Measurements from ENCODE around the gene ST3GAL3. TPM values are rescaled to one million over a fixed set of nuclear protein-coding genes. Genes with fewer than 3 reads are reported as not detected.

Gene ST3GAL3, protein sequence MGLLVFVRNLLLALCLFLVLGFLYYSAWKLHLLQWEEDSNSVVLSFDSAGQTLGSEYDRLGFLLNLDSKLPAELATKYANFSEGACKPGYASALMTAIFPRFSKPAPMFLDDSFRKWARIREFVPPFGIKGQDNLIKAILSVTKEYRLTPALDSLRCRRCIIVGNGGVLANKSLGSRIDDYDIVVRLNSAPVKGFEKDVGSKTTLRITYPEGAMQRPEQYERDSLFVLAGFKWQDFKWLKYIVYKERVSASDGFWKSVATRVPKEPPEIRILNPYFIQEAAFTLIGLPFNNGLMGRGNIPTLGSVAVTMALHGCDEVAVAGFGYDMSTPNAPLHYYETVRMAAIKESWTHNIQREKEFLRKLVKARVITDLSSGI
- polyA plus RNA-seq (2013, experiment 1 of 4): 24.3 TPM
- polyA plus RNA-seq (2013, experiment 2 of 4): 23.2 TPM
- polyA plus RNA-seq (2013, experiment 3 of 4): 18.5 TPM
- polyA plus RNA-seq (2013, experiment 4 of 4): 24.0 TPM

DNA sequence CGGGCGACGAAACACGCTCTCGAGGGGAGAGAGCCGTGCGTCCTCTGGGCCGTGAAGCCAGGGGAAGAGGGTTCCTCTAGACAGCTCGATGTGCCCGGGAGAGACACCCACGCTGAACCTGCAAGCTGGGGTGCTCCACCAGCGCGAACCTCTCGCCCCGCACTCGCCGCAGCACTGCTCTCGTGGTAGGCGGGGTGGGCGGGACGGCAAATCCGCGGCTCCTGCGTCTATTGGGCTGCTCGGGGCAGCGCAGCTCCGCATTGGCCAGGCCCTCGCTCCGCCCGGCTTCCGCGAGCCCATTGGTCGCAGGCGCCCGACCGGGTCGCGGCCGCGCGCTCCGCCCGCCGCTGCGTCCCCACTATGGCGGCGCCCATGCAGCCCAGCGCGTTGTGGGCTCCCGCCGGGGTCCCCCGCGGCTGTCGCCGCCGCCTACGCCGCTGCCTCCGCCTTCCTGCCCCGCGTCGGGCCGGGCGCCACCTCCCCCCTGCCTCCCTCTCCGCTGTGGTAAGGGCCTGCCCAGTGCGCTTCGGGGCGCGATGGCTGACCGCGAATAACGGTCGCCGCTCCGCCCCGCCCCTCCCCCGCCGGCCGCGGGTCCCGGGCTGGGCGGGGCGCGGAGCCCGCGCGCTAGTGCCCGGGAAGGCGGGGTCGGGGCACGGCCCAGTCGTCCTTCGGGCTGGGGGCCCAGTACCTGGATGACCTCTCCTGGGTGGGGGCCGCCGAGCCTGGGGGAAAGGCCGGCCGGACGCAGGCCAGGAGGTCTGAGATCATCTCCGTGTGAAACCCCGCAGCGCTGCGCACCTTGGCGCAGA is at the start of gene ST3GAL3:
TSS of gene ST3GAL3 (plus strand) at position 347 of the 812 bp plus-strand sequence. CDS start 28,727 bp downstream, outside the sequence.
- H3K4me3 ChIP-seq (ENCODE audit: insufficient read depth, low read depth, low read length): peak within 1 kb of the TSS; percentile 80
- peaks cover 8% of the 10 kb centered on the region for H3K4me1 ChIP-seq (ENCODE audit: control insufficient read depth, insufficient read depth, low read length)
- H3K27me3 ChIP-seq (ENCODE audit: control insufficient read depth, insufficient read depth, low read length, poor library complexity, severe bottlenecking): no peaks in the 10 kb centered on the region
- H3K27ac ChIP-seq (ENCODE audit: insufficient read depth, low read depth, low read length, poor library complexity, severe bottlenecking): peak within 1 kb of the TSS; percentile 85
- peaks cover 20% of the 10 kb centered on the region for H3K36me3 ChIP-seq (ENCODE audit: control insufficient read depth, insufficient read depth, low read length)
- no peaks in the 10 kb centered on the region for H3K9me3 ChIP-seq (ENCODE audit: control insufficient read depth, low read length)
- WGBS, 2 experiments: 0% methylated on average over 103 of the region's 103 CpGs

DNA sequence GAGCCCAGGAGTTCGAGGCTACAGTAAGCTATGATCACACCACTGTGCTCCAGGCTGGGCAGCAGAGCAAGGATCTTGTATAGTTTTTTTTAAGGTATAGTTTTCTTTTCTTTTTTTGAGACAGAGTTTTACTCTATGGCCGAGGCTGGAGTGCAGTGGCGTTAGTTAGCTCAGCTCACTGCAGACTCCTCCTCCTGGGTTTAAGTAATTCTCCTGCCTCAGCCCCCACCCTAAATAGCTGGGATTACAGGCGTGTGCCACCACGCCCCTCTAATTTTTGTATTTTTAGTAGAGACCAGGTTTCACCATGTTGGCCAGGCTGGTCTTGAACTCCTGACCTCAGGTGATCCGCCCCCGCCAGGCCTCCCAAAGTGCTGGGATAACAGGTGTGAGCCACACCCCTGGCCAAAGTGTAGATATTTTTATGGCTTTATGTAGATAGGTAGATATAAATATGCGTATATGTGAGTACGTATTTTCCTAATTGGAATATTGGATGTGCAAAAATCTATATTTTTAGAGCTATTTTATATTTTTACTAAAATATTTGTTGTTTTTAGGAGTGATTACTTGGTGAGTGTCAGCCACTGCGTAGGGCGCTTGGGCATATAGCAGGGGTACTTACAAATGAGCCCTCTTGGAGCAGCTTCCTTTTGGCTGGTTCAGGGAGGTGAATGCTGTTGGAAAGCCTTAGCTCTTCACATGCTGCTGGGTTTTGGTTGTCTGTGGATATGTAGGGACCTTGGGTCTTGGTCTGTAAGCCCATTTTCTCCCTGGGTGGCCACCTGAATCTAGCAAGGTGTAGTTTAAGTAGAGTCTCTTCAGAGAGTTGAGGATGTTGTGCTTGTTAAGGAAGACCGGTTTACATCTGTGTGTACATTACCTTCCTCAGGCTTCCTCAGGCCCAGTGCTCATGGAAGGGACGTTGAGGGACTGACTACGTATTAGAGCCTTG is 47.8 kb upstream of the ST3GAL3 start:
- no peak overlapping the region for H3K27ac ChIP-seq (ENCODE audit: insufficient read depth, low read depth, low read length, poor library complexity, severe bottlenecking)
- no peak overlapping the region for H3K4me3 ChIP-seq (ENCODE audit: insufficient read depth, low read depth, low read length)
- no peaks in the 10 kb centered on the region for H3K4me1 ChIP-seq (ENCODE audit: control insufficient read depth, insufficient read depth, low read length)
- H3K9me3 ChIP-seq (ENCODE audit: control insufficient read depth, low read length): no peaks in the 10 kb centered on the region
- H3K36me3 ChIP-seq (ENCODE audit: control insufficient read depth, insufficient read depth, low read length): peaks cover 63% of the 10 kb centered on the region
- WGBS, 2 experiments: 79 to 81% methylated on average over 14 of the region's 14 CpGs
- H3K27me3 ChIP-seq (ENCODE audit: control insufficient read depth, insufficient read depth, low read length, poor library complexity, severe bottlenecking): no peaks in the 10 kb centered on the region

DNA sequence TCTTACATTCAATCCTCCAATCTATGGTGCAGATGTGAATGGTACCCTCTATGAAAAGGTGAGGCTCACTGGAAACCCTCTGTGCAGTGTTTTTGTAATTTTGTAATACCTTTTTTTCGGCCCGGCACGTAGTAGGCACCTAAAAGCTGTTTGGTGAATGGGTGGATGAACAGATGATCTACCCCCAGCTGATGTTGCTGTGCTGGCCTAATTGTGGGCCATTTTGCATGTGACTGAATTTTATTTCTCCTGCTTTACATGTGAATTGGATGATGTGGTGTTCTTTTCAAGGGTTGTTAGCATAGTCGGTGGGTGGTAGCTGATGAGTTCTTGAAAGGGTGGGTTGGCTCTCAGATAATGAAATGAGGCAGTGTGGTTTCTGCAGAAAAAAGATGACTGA is 47.0 kb upstream of the ST3GAL3 start:
- WGBS, 2 experiments: 24 to 33% methylated on average over 4 of the region's 4 CpGs
- H3K9me3 ChIP-seq (ENCODE audit: control insufficient read depth, low read length): no peaks in the 10 kb centered on the region
- H3K4me3 ChIP-seq (ENCODE audit: insufficient read depth, low read depth, low read length): no peak overlapping the region
- peaks cover 65% of the 10 kb centered on the region for H3K36me3 ChIP-seq (ENCODE audit: control insufficient read depth, insufficient read depth, low read length)
- H3K4me1 ChIP-seq (ENCODE audit: control insufficient read depth, insufficient read depth, low read length): no peaks in the 10 kb centered on the region
- H3K27ac ChIP-seq (ENCODE audit: insufficient read depth, low read depth, low read length, poor library complexity, severe bottlenecking): no peak overlapping the region
- no peaks in the 10 kb centered on the region for H3K27me3 ChIP-seq (ENCODE audit: control insufficient read depth, insufficient read depth, low read length, poor library complexity, severe bottlenecking)

DNA sequence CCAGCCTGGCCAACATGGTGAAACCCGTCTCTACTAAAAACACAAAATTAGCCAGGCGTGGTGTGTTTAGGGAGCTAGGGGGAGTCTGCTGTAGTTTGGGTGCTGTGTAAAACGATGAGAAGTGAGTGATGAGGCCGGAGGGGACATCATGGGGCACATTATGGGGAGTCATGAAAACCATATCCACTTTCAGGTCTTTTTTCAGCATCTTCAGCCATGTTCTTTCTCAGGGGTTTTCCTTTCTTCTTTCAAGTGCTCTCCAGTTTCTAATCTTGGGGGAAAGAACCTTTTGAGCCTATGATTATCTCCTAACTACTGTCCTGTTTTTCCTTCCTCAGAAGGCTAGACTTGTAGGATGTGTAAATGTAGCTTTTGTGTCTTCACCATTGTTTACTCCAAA is 43.0 kb upstream of the ST3GAL3 start:
- Histone ChIP-seq H3K27ac (ENCODE audit: insufficient read depth, low read depth, low read length, poor library complexity, severe bottlenecking) (no peak overlapping the region), H3K4me1 (ENCODE audit: control insufficient read depth, insufficient read depth, low read length) (no peaks in the 10 kb centered on the region), H3K4me3 (ENCODE audit: insufficient read depth, low read depth, low read length) (no peak overlapping the region), H3K36me3 (ENCODE audit: control insufficient read depth, insufficient read depth, low read length) (peaks cover 83% of the 10 kb centered on the region), H3K9me3 (ENCODE audit: control insufficient read depth, low read length) (no peaks in the 10 kb centered on the region), H3K27me3 (ENCODE audit: control insufficient read depth, insufficient read depth, low read length, poor library complexity, severe bottlenecking) (no peaks in the 10 kb centered on the region)
- 94 to 96% methylated on average over 4 of the region's 4 CpGs for WGBS, 2 experiments

DNA sequence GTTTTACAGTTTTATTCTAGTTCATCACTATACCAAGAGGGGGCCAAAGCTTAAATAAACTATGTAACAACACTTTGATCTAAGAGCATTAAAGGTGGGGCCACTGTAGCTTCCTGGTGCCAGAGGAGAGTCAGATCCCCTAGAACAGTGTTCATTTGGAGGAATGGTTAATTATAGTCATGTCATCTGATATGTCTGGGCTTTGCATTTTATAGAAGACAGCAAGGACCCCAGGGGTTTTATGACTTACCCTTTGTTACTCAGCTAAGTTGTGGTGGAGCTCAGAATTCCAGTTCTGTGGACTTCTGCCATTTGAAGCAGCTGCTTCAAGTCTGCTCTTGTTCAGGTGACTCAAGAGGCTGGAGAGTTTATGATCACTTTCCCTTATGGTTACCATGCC is 40.7 kb upstream of the ST3GAL3 start:
- Histone ChIP-seq H3K4me3 (ENCODE audit: insufficient read depth, low read depth, low read length) (no peak overlapping the region), H3K27ac (ENCODE audit: insufficient read depth, low read depth, low read length, poor library complexity, severe bottlenecking) (no peak overlapping the region), H3K36me3 (ENCODE audit: control insufficient read depth, insufficient read depth, low read length) (peaks cover 89% of the 10 kb centered on the region), H3K9me3 (ENCODE audit: control insufficient read depth, low read length) (no peaks in the 10 kb centered on the region), H3K27me3 (ENCODE audit: control insufficient read depth, insufficient read depth, low read length, poor library complexity, severe bottlenecking) (no peaks in the 10 kb centered on the region), H3K4me1 (ENCODE audit: control insufficient read depth, insufficient read depth, low read length) (no peaks in the 10 kb centered on the region)

DNA sequence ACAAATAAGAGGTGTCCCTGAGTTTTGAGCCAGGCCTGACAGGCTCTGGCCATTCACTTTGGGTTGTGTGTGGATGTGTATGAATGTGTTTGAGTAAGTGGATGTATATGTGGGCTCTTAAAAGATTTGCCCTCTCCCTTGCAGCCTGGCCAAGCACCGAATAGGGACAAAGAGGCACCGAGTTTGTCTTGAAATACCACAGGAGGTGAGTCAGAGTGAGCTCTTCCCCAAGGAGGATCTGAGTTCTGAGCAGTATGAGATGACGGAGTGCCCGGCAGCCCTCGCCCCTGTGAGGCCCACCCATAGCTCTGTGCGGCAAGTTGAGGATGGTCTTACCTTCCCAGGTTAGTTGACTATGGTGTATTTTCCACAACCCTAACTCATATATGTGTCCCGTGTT is 38.4 kb upstream of the ST3GAL3 start:
- no peaks in the 10 kb centered on the region for H3K4me1 ChIP-seq (ENCODE audit: control insufficient read depth, insufficient read depth, low read length)
- peaks cover 82% of the 10 kb centered on the region for H3K36me3 ChIP-seq (ENCODE audit: control insufficient read depth, insufficient read depth, low read length)
- H3K4me3 ChIP-seq (ENCODE audit: insufficient read depth, low read depth, low read length): no peak overlapping the region
- no peaks in the 10 kb centered on the region for H3K9me3 ChIP-seq (ENCODE audit: control insufficient read depth, low read length)
- 94 to 96% methylated on average over 7 of the region's 7 CpGs for WGBS, 2 experiments
- no peak overlapping the region for H3K27ac ChIP-seq (ENCODE audit: insufficient read depth, low read depth, low read length, poor library complexity, severe bottlenecking)
- H3K27me3 ChIP-seq (ENCODE audit: control insufficient read depth, insufficient read depth, low read length, poor library complexity, severe bottlenecking): no peaks in the 10 kb centered on the region

DNA sequence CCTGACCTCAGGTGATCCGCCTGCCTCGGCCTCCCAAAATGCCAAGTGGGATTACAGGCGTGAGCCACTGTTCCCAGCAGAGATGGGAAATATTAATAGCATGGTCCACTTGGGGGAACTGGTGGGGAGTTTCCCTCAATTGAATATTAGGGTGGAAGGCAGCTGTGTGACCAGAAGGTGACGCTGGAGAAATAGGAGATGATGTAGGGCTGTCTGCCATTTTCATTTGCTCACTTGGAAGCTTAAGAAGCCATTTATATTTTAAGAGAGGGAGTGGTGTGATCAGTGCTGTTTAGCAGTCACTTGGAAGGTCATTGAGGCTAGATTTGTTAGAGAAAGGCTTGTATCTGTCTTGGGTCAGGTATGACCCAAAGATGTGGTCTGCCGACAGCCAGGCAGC is 37.5 kb upstream of the ST3GAL3 start:
- no peaks in the 10 kb centered on the region for H3K27me3 ChIP-seq (ENCODE audit: control insufficient read depth, insufficient read depth, low read length, poor library complexity, severe bottlenecking)
- H3K27ac ChIP-seq (ENCODE audit: insufficient read depth, low read depth, low read length, poor library complexity, severe bottlenecking): no peak overlapping the region
- H3K4me3 ChIP-seq (ENCODE audit: insufficient read depth, low read depth, low read length): no peak overlapping the region
- H3K9me3 ChIP-seq (ENCODE audit: control insufficient read depth, low read length): no peaks in the 10 kb centered on the region
- 91 to 95% methylated on average over 5 of the region's 5 CpGs for WGBS, 2 experiments
- H3K4me1 ChIP-seq (ENCODE audit: control insufficient read depth, insufficient read depth, low read length): no peaks in the 10 kb centered on the region
- H3K36me3 ChIP-seq (ENCODE audit: control insufficient read depth, insufficient read depth, low read length): peaks cover 82% of the 10 kb centered on the region

DNA sequence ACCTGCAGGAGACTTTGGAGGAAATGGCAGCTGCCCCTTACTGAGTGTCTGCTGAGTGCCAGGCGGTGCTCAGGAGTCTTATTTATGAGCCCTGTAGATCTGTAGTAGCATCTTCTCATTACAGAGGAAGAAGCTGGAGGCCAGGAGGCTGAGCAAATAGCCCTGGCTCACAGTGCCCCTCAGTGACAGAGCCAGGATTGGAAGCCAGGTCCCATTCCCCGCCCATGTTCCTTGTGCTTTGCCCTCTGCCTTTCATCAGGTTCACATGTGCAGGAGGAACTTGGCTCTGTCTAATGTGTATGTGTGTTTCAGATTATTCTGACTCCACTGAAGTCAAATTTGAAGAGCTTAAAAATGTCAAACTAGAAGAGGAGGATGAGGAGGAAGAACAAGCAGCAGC is 36.1 kb upstream of the ST3GAL3 start:
- no peaks in the 10 kb centered on the region for H3K4me1 ChIP-seq (ENCODE audit: control insufficient read depth, insufficient read depth, low read length)
- no peaks in the 10 kb centered on the region for H3K27me3 ChIP-seq (ENCODE audit: control insufficient read depth, insufficient read depth, low read length, poor library complexity, severe bottlenecking)
- H3K27ac ChIP-seq (ENCODE audit: insufficient read depth, low read depth, low read length, poor library complexity, severe bottlenecking): no peak overlapping the region
- H3K9me3 ChIP-seq (ENCODE audit: control insufficient read depth, low read length): no peaks in the 10 kb centered on the region
- peaks cover 74% of the 10 kb centered on the region for H3K36me3 ChIP-seq (ENCODE audit: control insufficient read depth, insufficient read depth, low read length)
- 95 to 97% methylated on average over 2 of the region's 2 CpGs for WGBS, 2 experiments
- H3K4me3 ChIP-seq (ENCODE audit: insufficient read depth, low read depth, low read length): no peak overlapping the region

DNA sequence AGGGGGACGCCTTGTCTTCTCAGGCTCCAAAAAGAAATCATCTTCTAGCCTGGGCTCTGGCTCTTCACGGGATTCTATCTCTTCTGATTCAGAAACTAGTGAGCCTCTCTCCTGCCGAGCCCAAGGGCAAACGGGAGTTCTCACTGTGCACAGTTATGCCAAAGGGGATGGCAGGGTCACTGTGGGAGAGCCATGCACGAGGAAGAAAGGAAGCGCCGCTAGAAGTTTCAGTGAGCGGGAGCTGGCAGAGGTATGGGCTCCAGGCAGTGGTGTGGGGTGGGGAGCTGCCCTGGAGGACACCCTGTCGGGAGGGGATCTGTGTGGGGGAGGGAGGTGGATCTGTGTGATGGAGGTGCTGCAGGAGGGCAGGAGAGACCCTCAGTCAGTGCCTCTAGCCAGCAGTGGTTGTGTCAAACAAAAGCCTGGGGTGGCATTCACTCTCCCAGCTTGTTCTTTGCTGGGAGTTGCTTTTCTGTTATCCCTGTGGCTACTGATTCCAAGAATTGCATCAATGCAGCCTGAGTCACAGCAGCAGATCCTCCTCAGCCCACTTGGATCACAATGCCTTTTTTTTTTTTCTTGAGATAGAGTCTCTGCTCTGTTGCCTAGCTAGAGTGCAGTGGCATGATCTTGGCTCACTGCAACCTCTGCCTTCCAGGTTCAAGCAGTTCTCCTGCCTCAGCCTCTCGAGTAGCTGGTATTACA is 35.6 kb upstream of the ST3GAL3 start:
- no peaks in the 10 kb centered on the region for H3K4me1 ChIP-seq (ENCODE audit: control insufficient read depth, insufficient read depth, low read length)
- no peaks in the 10 kb centered on the region for H3K27me3 ChIP-seq (ENCODE audit: control insufficient read depth, insufficient read depth, low read length, poor library complexity, severe bottlenecking)
- no peak overlapping the region for H3K27ac ChIP-seq (ENCODE audit: insufficient read depth, low read depth, low read length, poor library complexity, severe bottlenecking)
- H3K4me3 ChIP-seq (ENCODE audit: insufficient read depth, low read depth, low read length): no peak overlapping the region
- H3K9me3 ChIP-seq (ENCODE audit: control insufficient read depth, low read length): no peaks in the 10 kb centered on the region
- WGBS, 2 experiments: 93 to 95% methylated on average over 10 of the region's 10 CpGs
- H3K36me3 ChIP-seq (ENCODE audit: control insufficient read depth, insufficient read depth, low read length): peaks cover 69% of the 10 kb centered on the region

Measured in ectodermal cell (in vitro differentiated cells).